Retinal pigment epithelial cell (primary cell): ENCODE data around the gene TIGD7.
A peak's percentile ranks its signal among the peaks of the same experiment; 100 is the strongest.
"Not testable (repeated sequence)": the region's sequence is repeated elsewhere in the genome, so short reads cannot be mapped to it uniquely, and the experiment has no call there.

ENCODE experiments used
- DNase-seq: peaks from one replicate; pipeline ENCODE4 v3.0.0-alpha.2; 2010; ENCODE audit warnings: low read depth
- H3K4me3 ChIP-seq: 2 replicates; pipeline ENCODE4 v1.5.1; 2011; ENCODE audit warnings: mild to moderate bottlenecking, low read length, control low read depth, moderate library complexity
- CTCF ChIP-seq: conservative IDR thresholded peaks from 2 replicates; pipeline ENCODE4 v1.5.1; 2011; ENCODE audit warnings: low read depth, low read length, control low read depth, inconsistent platforms

The TIGD7 gene

GRCh38 chr16:3282730-3283542 lies 22.3 kb downstream of the TIGD7 start, which contains the start of gene ZNF263:
Gene ZNF263, plus strand, starts transcription at chr16:3283491. Its CDS starts 328 bp downstream, at chr16:3283819.
- TF ChIP-seq CTCF: no peak
- peak; percentile 90 for DNase-seq
- peak within 1 kb of the TSS; percentile 88 for H3K4me3 ChIP-seq

GRCh38 chr16:3282103-3282729 lies 23.0 kb downstream of the TIGD7 start:
- DNase-seq: no peak
- TF ChIP-seq CTCF: no peak

GRCh38 chr16:3281222-3281820 lies 23.9 kb downstream of the TIGD7 start:
- no peak overlapping the region for H3K4me3 ChIP-seq
- no peak for TF ChIP-seq CTCF
- DNase-seq: no peak

More at GRCh38 chr16:3282103-3282729, 23.0 kb downstream of the TIGD7 start:
- H3K4me3 ChIP-seq: peak overlapping the region; percentile 88

GRCh38 chr16:3276679-3277078 lies 28.6 kb downstream of the TIGD7 start:
- no peak overlapping the region for H3K4me3 ChIP-seq
- no peak for DNase-seq

GRCh38 chr16:3274947-3275346 lies 30.3 kb downstream of the TIGD7 start:
- H3K4me3 ChIP-seq: no peak overlapping the region
- no peak for TF ChIP-seq CTCF
- DNase-seq: no peak

More at GRCh38 chr16:3276679-3277078, 28.6 kb downstream of the TIGD7 start:
- TF ChIP-seq CTCF: no peak

GRCh38 chr16:3274490-3274889 lies 30.7 kb downstream of the TIGD7 start:
- TF ChIP-seq CTCF: no peak
- H3K4me3 ChIP-seq: no peak overlapping the region
- DNase-seq: no peak

- not testable (repeated sequence) for H3K4me3 ChIP-seq, DNase-seq
Observed at GRCh38 chr16:3271281-3271680, 33.9 kb downstream of the TIGD7 start.

- not testable (repeated sequence) for H3K4me3 ChIP-seq, DNase-seq
Observed at GRCh38 chr16:3270718-3271117, 34.5 kb downstream of the TIGD7 start.
